Vagina (tissue), 2 donors: ENCODE measurements around the gene IRF5.

ENCODE experiments used
- POLR2AphosphoS5 ChIP-seq, 2 donors: sonication (generic); formaldehyde crosslinking; IDR thresholded peaks; one replicate each; pipeline ENCODE4 v1.9.0; 2017; ENCODE audit warnings: antibody characterized with exemption in 2 of 2, mild to moderate bottlenecking in 2 of 2, low read depth in 1 of 2; ENCODE audit not compliant: insufficient read depth in 1 of 2
- TF ChIP-seq, protein P1 (sequence below), 3 experiments: fragments of 450-650 bp in 2 of 3; fragments of 200-600 bp in 1 of 3; sonication (generic) in 1 of 3; IDR thresholded peaks; one replicate each; pipeline ENCODE4 v1.5.1; 2017 to 2019; ENCODE audit warnings: antibody characterized with exemption in 3 of 3, mild to moderate bottlenecking in 2 of 3, moderate library complexity in 2 of 3

GRCh38 chr7:128917122-128917521 is 20.6 kb upstream of the IRF5 start:
- no peak for TF ChIP-seq POLR2AphosphoS5 (IDR thresholded peaks at IDR 0.05; ENCODE audit: insufficient read depth in 1 of 2, low read depth in 1 of 2)
- TF ChIP-seq, protein P1, sequence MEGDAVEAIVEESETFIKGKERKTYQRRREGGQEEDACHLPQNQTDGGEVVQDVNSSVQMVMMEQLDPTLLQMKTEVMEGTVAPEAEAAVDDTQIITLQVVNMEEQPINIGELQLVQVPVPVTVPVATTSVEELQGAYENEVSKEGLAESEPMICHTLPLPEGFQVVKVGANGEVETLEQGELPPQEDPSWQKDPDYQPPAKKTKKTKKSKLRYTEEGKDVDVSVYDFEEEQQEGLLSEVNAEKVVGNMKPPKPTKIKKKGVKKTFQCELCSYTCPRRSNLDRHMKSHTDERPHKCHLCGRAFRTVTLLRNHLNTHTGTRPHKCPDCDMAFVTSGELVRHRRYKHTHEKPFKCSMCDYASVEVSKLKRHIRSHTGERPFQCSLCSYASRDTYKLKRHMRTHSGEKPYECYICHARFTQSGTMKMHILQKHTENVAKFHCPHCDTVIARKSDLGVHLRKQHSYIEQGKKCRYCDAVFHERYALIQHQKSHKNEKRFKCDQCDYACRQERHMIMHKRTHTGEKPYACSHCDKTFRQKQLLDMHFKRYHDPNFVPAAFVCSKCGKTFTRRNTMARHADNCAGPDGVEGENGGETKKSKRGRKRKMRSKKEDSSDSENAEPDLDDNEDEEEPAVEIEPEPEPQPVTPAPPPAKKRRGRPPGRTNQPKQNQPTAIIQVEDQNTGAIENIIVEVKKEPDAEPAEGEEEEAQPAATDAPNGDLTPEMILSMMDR (IDR thresholded peaks at IDR 0.05) = no peak
